GM18519 (cell line): ENCODE data around the gene SMR3B.

Source experiments
- ATAC-seq: cut with Tn5 transposase; IDR thresholded peaks from one replicate; pipeline ENCODE4 v1.9.1; 2021; ENCODE audit warnings: mild to moderate bottlenecking, moderate library complexity; ENCODE audit not compliant: unreplicated experiment, low FRiP score

Gene SMR3B

DNA sequence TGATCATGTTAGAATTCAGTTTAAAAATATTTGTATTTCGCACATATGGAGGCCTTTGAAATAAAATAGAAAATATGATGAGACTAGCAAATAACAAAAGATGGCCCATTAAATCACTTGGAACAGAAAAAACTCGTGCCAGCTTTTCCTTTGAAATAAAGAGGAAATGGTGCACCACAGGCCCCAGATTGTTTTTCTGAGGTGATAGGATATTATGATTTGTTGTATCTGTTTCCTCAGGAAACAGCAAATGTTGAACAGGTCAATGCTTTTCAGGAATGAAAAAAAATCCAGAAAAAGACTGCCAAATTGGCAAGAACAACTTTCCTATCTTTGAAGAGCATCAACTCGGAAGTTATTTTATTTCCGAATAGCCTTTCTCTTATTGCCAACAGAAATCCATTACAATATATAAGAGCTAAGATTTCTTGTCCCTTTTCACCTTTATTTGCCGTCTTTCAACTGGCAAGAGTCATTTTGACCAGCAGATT is at the start of gene SMR3B:
Gene SMR3B, plus strand, starts transcription at position 441 of the 491 bp plus-strand sequence. CDS start 1,380 bp downstream, outside the sequence.
- no peak for ATAC-seq

- no peak for ATAC-seq
Observed at GRCh38 chr4:70334681-70335080, 48.2 kb upstream of the SMR3B start, which contains the start of gene CABS1. CABS1 (plus strand) TSS chr4:70334981; CDS start chr4:70335040, 59 bp downstream.

DNA sequence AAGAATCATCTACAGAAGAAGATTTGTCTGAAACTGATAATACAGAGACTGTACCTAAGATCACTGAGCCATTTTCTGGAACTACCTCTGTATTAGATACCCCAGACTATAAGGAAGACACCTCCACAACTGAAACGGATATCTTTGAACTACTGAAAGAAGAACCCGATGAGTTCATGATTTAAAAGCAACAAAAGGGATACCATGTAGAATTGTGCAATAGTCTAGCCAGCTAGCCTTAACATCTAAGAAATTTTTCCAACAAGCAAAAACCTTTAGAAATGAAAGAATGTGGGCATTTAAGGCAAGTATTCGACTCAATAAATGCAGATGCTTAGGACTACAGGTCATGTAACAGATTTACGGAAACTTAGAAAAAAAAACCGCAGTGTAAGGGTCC is 46.9 kb upstream of the SMR3B start:
- no peak for ATAC-seq

DNA sequence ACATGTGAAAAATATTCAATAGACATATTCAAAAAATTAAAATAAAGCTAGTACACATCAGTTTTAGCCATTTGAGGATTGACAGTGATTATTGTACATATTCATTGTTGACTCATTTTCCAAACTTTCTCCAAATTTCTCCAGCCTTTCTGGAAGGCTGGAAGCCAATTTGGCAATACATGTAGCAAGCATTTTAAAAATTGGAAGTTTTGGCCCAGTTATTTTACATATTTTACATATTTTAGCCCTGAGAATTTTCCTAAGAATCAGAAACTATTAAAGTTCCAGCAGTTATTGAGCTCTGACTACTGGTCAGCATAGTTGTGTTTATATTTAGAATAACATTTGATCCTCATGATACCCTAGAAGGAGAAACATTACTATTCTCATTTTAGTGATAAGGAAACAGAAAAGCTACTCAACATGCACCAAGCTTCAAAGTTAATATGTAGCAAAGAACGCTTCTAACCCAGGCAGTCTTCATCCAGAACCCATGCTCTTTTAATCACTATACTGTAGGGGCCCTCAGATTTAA is 45.0 kb upstream of the SMR3B start:
- ATAC-seq: no peak

GRCh38 chr4:70356185-70356584 is 26.7 kb upstream of the SMR3B start:
- ATAC-seq: no peak

DNA sequence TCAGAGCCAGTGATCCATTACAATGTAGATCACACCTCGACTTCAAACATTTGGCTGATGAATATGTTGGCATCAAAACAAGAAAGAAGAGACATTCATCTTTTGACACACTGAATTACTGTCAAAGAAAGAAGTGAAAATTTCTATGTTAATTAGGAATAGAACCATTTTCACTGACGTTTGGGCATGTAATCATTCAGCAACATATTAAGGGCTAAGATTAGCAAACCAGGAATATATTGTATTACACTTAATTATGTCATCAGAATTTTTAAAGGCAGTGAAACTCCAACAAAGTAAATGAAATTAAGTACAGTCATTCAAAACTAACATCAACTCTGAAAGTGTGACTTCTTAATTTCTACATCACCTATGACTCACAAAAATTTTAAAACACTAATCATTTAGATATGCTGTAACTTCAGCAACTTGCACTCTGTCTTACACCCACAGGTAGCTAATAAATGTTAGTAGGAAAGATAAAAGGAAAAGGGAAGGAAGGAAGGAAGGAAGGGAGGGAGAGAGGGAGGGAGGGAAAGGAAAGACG is 23.7 kb upstream of the SMR3B start:
- no peak for ATAC-seq

- ATAC-seq: no peak
Observed at GRCh38 chr4:70360460-70360859, 22.5 kb upstream of the SMR3B start, which contains the start of gene SMR3A. SMR3A (plus strand) TSS chr4:70360760; CDS start chr4:70362116, 1,356 bp downstream.

GRCh38 chr4:70364002-70364401 is 18.9 kb upstream of the SMR3B start:
- ATAC-seq: no peak

GRCh38 chr4:70365479-70365878 is 17.5 kb upstream of the SMR3B start:
- no peak for ATAC-seq

DNA sequence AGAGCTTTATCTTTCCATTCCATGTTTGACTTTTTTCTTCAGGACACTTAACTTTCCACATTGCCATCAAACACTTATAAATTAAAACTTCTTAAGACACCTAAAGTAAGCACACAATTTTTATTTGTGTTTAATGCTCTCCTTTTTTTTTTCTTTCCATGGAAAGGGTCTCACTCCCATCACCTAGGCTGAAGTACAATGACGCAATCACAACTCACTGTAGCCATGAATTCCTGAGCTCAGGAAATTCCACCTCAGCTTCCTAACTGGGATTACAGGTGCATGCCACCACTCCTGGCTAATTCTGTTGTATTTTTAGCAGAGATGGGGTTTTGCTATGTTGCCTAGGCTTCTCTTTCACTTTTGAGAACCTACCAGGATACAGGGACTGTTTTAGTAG is 15.1 kb upstream of the SMR3B start:
- no peak for ATAC-seq

DNA sequence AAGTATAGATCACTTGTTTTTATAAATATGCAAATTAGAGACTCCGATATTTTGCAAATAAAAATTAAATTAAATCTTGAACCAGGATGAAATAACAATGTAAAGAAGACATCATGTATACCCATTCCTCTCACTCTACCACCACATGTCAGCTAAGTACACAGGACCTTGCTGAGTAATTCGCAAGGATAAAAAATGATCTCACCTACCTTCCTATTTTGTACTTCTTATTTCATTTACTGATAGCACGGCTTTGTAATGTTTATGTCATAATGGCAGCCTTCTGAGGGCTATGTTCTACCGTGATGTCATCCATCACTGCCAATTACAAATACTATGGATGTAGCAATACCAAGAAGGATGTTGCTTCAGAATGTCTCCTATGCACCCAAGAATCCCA is 10.9 kb upstream of the SMR3B start:
- no peak for ATAC-seq

GRCh38 chr4:70372760-70373159 is 10.2 kb upstream of the SMR3B start:
- no peak for ATAC-seq

DNA sequence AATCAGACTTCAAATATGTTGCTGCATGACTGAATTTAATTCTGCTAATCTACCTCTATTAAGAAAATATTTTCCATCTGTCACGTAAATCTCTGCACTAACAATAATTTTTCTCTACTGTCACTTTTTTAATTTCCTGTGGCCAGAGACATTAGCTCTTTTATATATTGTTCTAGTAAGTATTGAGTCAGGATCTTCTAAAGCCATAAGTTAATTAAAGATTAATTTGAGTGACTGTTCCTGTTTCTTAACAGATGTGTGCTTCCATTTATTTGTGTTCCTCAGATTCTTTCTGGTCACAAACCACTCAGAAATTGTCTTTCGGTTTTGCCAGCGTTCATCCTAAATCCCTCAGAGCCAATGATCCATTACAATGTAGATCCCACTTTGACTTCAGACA is 2.4 kb upstream of the SMR3B start:
- ATAC-seq: no peak

GRCh38 chr4:70392057-70392776 is 9.3 kb downstream of the SMR3B start:
- peak; percentile 44 for ATAC-seq

DNA sequence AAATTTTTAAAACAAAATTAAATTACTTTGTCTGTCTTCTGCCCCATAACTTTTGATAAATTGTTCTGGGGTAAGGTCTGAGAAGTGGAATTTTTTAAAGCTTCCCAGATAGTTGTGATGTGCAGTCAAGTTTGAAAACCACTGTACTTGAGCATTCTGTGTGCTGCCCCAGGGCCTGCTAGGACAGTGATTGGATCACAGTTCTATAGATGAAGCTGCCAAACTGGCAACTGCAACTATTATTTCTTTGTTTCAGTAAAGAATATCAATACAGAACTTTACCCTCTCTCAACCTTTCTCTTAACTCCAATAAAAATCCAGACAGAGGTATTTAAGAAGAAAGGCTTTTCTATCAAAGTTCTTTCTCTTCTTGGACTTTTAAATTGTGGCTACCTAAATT is 14.6 kb downstream of the SMR3B start, which contains the start of gene OPRPN:
Gene OPRPN, plus strand, starts transcription at position 361 of the 400 bp plus-strand sequence. CDS start 1,346 bp downstream, outside the sequence.
- no peak for ATAC-seq

GRCh38 chr4:70399319-70399718 is 16.4 kb downstream of the SMR3B start:
- ATAC-seq: no peak

DNA sequence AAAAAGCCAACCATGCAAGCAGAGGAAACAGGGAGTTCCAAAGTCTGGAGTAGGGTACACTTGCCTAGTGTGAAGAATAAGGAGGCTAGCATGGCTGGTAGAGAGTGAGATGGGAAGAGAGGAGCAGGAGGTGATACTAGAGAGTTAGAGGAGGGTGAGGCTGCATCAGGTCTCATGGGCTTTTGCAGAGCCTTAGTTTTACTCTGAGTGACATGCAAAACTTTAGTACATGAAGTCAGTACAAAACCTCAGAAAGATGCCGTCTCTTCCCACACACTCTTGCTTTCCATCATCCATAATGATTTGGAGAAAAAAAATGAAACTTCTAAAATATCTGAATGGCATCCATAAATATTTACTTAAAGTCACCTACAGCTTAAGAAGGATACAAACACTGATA is 19.8 kb downstream of the SMR3B start:
- ATAC-seq: peak; percentile 74

GRCh38 chr4:70405765-70406164 is 22.8 kb downstream of the SMR3B start:
- no peak for ATAC-seq

GRCh38 chr4:70425306-70425705 is 42.4 kb downstream of the SMR3B start:
- no peak for ATAC-seq

- no peak for ATAC-seq
Observed at GRCh38 chr4:70426789-70427188, 43.9 kb downstream of the SMR3B start.

- ATAC-seq: no peak
Observed at GRCh38 chr4:70437197-70437596, 54.3 kb downstream of the SMR3B start.
